Upper lobe of left lung (tissue), 6 donors: ENCODE measurements around the gene CACNA1D. TPM values are rescaled to one million over a fixed set of nuclear protein-coding genes. Genes with fewer than 3 reads are reported as not detected.

Source experiments
- ATAC-seq, 2 donors: fragments of 200-7000 bp; cut with Tn5 transposase; one replicate each; pipeline ENCODE4 v1.9.1; 2022; ENCODE audit warnings: mild to moderate bottlenecking in 2 of 2, moderate library complexity in 2 of 2; ENCODE audit not compliant: low FRiP score in 2 of 2
- DNase-seq, 2 donors: peaks; one replicate each; pipeline ENCODE4 v3.0.0-alpha.2; 2019 to 2020
- H3K27ac ChIP-seq, 4 donors: fragments of 200-600 bp; sonication (generic); one replicate each; pipeline ENCODE4 v1.5.1; 2016 to 2019
- H3K27me3 ChIP-seq, 4 donors: fragments of 200-600 bp; sonication (generic); one replicate each; pipeline ENCODE4 v1.5.1; 2017 to 2019
- H3K36me3 ChIP-seq, 4 donors: fragments of 200-600 bp; sonication (generic); one replicate each; pipeline ENCODE4 v1.5.1; 2016 to 2019
- H3K4me1 ChIP-seq, 4 donors: fragments of 200-600 bp; sonication (generic); one replicate each; pipeline ENCODE4 v1.5.1; 2018 to 2019
- H3K4me3 ChIP-seq, 4 donors: fragments of 200-600 bp; sonication (generic); one replicate each; pipeline ENCODE4 v1.5.1; 2017 to 2019; ENCODE audit warnings: mild to moderate bottlenecking in 2 of 4, moderate library complexity in 1 of 4
- H3K9me3 ChIP-seq, 4 donors: fragments of 200-600 bp; sonication (generic); one replicate each; pipeline ENCODE4 v1.5.1; 2018 to 2019
- CTCF ChIP-seq, 6 experiments: fragments of 450-650 bp in 4 of 6; fragments of 200-600 bp in 2 of 6; sonication (generic) in 2 of 6; IDR thresholded peaks; one replicate each; pipeline ENCODE4 v1.5.1; 2016 to 2019; ENCODE audit warnings: antibody characterized with exemption in 6 of 6
- EP300 ChIP-seq, 4 donors: sonication (generic); formaldehyde crosslinking; IDR thresholded peaks; one replicate each; pipeline ENCODE4 v1.5.1; 2017; ENCODE audit warnings: antibody characterized with exemption in 4 of 4, control low read depth in 2 of 4
- POLR2A ChIP-seq, 4 donors: fragments of 450-650 bp; IDR thresholded peaks; one replicate each; pipeline ENCODE4 v1.5.1; 2016 to 2017; ENCODE audit warnings: antibody characterized with exemption in 4 of 4, mild to moderate bottlenecking in 2 of 4
- POLR2AphosphoS5 ChIP-seq, 2 donors: sonication (generic); formaldehyde crosslinking; IDR thresholded peaks; one replicate each; pipeline ENCODE4 v1.5.1; 2017; ENCODE audit warnings: antibody characterized with exemption in 2 of 2
- WGBS, 2 donors: methylation state at CpG; one replicate each; pipeline ENCODE4 v1.1.5; 2017 to 2018; 5-methylcytosine and 5-hydroxymethylcytosine counted together
- total RNA-seq, 6 donors: library from RNA; depleted of rRNA in 4 of 6; stranded (reverse); fragments of >200 nt in 4 of 6; gene quantifications; one replicate each; pipeline versions ENCODE4 v1.1.0 to v1.2.1, GENCODE V29; 2016 to 2021
- donor health status: DM: no; HTN: no; CAD: no; lungs with moderate emphysema.
- donor health status: DM: no; HTN: yes; CAD: no; lungs with severe emphysema.

CACNA1D gene
- total RNA-seq, 6 donors from 2014 or later = 17.2 to 221 (median 30.2) TPM

DNA sequence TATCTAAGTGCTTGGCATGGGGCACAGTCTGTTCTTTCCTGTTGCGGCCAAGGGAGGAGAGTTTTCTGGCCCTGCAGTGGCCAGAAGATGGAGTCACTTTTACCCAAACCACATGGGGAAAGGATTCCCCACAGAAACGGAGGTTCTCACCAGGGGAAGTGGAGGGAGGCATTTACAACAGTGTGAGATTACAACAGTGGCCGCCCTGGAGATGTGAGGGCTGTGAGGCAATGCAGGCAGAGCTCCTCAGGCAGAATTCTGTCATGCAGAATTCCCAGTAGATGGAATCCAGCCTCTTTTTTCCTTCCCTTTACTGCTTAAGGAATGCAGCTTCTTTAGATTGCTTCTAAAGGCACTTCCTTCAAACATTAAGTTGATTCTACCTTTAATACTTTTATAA lies 83.1 kb downstream of the CACNA1D start:
- DNase-seq (no peak), ATAC-seq (peak in 1 of 2 donors; percentile 15)
- Histone ChIP-seq H3K4me3 (no peak overlapping the region), H3K27me3 (no peaks in the 10 kb centered on the region), H3K9me3 (no peaks in the 10 kb centered on the region), H3K36me3 (no peaks in the 10 kb centered on the region), H3K4me1 (no peaks in the 10 kb centered on the region), H3K27ac (no peak overlapping the region)
- TF ChIP-seq EP300 (IDR thresholded peaks at IDR 0.05) (no peak), POLR2AphosphoS5 (IDR thresholded peaks at IDR 0.05) (no peak), POLR2A (IDR thresholded peaks at IDR 0.05) (no peak), CTCF (IDR thresholded peaks at IDR 0.05) (no peak)
- 38 to 50% methylated on average over 3 of the region's 3 CpGs for WGBS, 2 donors

GRCh38 chr3:53579636-53580035 lies 85.2 kb downstream of the CACNA1D start:
- no peak overlapping the region for H3K27ac ChIP-seq
- DNase-seq (no peak), ATAC-seq (no peak)
- H3K4me3 ChIP-seq = no peak overlapping the region
- H3K36me3 ChIP-seq = no peaks in the 10 kb centered on the region
- no peaks in the 10 kb centered on the region for H3K4me1 ChIP-seq
- TF ChIP-seq POLR2A (IDR thresholded peaks at IDR 0.05) = no peak
- TF ChIP-seq POLR2AphosphoS5 (IDR thresholded peaks at IDR 0.05) = no peak
- TF ChIP-seq EP300 (IDR thresholded peaks at IDR 0.05) = no peak
- no peak for TF ChIP-seq CTCF (IDR thresholded peaks at IDR 0.05)
- no peaks in the 10 kb centered on the region for H3K27me3 ChIP-seq
- WGBS, 2 donors = 91 to 92% methylated on average over 2 to 3 of the region's 3 CpGs
- H3K9me3 ChIP-seq = no peaks in the 10 kb centered on the region

GRCh38 chr3:53581671-53582070 lies 87.3 kb downstream of the CACNA1D start:
- H3K27me3 ChIP-seq = no peaks in the 10 kb centered on the region
- H3K9me3 ChIP-seq = no peaks in the 10 kb centered on the region
- no peak overlapping the region for H3K27ac ChIP-seq
- no peaks in the 10 kb centered on the region for H3K4me1 ChIP-seq
- TF ChIP-seq POLR2A (IDR thresholded peaks at IDR 0.05) (no peak), EP300 (IDR thresholded peaks at IDR 0.05) (no peak), CTCF (IDR thresholded peaks at IDR 0.05) (no peak), POLR2AphosphoS5 (IDR thresholded peaks at IDR 0.05) (no peak)
- H3K4me3 ChIP-seq = no peak overlapping the region
- 61 to 74% methylated on average over 3 of the region's 3 CpGs for WGBS, 2 donors
- no peaks in the 10 kb centered on the region for H3K36me3 ChIP-seq
- DNase-seq (no peak), ATAC-seq (no peak)

DNA sequence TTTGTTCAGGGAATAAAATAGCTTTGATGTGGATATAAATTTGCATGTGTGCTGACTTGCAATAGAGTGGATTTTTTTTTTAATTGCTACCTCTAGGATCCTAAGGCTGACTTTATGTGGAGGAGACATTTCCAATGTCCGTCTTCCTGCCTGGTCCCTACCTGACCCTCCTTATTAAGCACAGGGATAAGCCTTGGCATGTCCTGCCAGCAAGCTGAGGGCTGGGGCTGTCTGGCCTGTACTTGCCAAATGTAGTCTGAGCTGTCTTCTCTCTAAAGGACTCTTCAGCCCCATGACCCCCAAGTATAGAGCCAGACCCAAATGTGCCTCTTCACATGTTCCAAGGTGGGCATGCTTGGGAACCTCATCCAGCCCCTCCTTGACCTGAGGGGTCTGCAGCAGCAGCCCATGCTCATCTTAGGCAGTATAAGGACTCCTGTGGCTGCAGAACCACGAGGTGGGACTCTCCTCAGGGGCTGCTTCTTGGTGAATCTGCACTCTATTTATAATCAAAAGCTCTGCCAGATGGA lies 88.8 kb downstream of the CACNA1D start:
- Histone ChIP-seq H3K36me3 (no peaks in the 10 kb centered on the region), H3K4me3 (no peak overlapping the region), H3K27ac (no peak overlapping the region), H3K9me3 (no peaks in the 10 kb centered on the region), H3K27me3 (no peaks in the 10 kb centered on the region), H3K4me1 (no peaks in the 10 kb centered on the region)
- DNase-seq = no peak
- ATAC-seq = no peak
- 68 to 83% methylated on average over 2 of the region's 2 CpGs for WGBS, 2 donors
- TF ChIP-seq EP300 (IDR thresholded peaks at IDR 0.05) (no peak), POLR2AphosphoS5 (IDR thresholded peaks at IDR 0.05) (no peak), CTCF (IDR thresholded peaks at IDR 0.05) (no peak), POLR2A (IDR thresholded peaks at IDR 0.05) (no peak)

DNA sequence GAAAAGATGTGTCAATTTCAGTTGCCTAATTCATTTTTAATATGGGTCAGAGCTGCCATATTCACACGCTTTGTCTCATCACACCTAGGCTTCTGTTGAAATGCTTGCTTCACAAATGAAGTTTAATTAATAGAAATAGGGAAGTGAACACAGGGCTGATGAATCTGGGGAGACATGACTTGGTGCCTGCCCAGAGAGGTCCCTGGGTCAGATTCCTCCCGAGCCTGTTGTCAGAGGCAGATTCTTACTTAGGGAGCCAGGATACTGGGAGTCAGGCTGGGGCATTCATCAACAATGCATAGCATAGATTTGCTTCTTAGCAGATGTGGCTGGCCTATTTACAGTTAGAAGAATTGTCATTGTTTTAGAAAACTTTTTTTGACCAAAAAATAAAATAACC lies 90.6 kb downstream of the CACNA1D start:
- Histone ChIP-seq H3K36me3 (no peaks in the 10 kb centered on the region), H3K4me1 (no peaks in the 10 kb centered on the region), H3K27ac (no peak overlapping the region), H3K9me3 (no peaks in the 10 kb centered on the region), H3K27me3 (no peaks in the 10 kb centered on the region), H3K4me3 (no peak overlapping the region)
- ATAC-seq = no peak
- no peak for TF ChIP-seq EP300 (IDR thresholded peaks at IDR 0.05)
- no peak for DNase-seq
- 65 to 67% methylated on average over 2 of the region's 2 CpGs for WGBS, 2 donors
